HEK293 (cell line): Measurements from ENCODE around the gene ACADM.
"Not testable (repeated sequence)": the region's sequence is repeated elsewhere in the genome, so short reads cannot be mapped to it uniquely, and the experiment has no call there.

Source experiments
- CTCF ChIA-PET: fragments of 350-600 bp; formaldehyde crosslinking; extraction: SDS; loops from one replicate; lab custom pipeline; 2021; ENCODE audit warnings: antibody characterized with exemption; lab: Yijun Ruan, JAX
- POLR2A ChIA-PET: fragments of 300-600 bp; formaldehyde crosslinking; extraction: SDS; loops from one replicate; lab custom pipeline; 2020; ENCODE audit warnings: antibody characterized with exemption, inconsistent platforms; lab: Yijun Ruan, JAX
- H3K27ac ChIP-seq: fragments of 200-500 bp; sonication (Bioruptor generic); 2 replicates; pipeline ENCODE4 v1.5.1; 2014; ENCODE audit warnings: low read depth, low read length, control low read depth, inconsistent platforms; ENCODE audit errors: extremely low read depth
- H3K36me3 ChIP-seq, 2 experiments: fragments of 200-500 bp in 1 of 2; sonication (Bioruptor generic) in 1 of 2; 1 replicate in 1 of 2; 2 replicates in 1 of 2; pipeline ENCODE4 v1.5.1; 2014 to 2017; ENCODE audit warnings: inconsistent platforms in 2 of 2, low read length in 2 of 2; ENCODE audit not compliant: control insufficient read depth in 2 of 2, insufficient read depth in 1 of 2
- H3K4me1 ChIP-seq: fragments of 200-500 bp; sonication (Bioruptor generic); 2 replicates; pipeline ENCODE4 v1.5.1; 2014; ENCODE audit warnings: mild to moderate bottlenecking, low read length, inconsistent platforms; ENCODE audit not compliant: control insufficient read depth, insufficient read depth
- H3K4me3 ChIP-seq: 2 replicates; pipeline ENCODE4 v1.5.1; 2011; ENCODE audit warnings: low read depth, mild to moderate bottlenecking, control low read depth, low read length, moderate library complexity
- H3K9me3 ChIP-seq: fragments of 200-500 bp; sonication (Bioruptor generic); 2 replicates; pipeline ENCODE4 v1.5.1; 2014; ENCODE audit warnings: low read depth, low read length, inconsistent platforms; ENCODE audit not compliant: control insufficient read depth, insufficient read depth
- EGR2 ChIP-seq: fragments of 450-650 bp; formaldehyde crosslinking; IDR thresholded peaks from 2 replicates; pipeline ENCODE4 v1.5.1; 2016; ENCODE audit warnings: low read depth, missing biosample characterization, missing genetic modification characterization
- KLF9 ChIP-seq: fragments of 450-650 bp; formaldehyde crosslinking; IDR thresholded peaks from 2 replicates; pipeline ENCODE4 v1.5.1; 2016; ENCODE audit warnings: missing biosample characterization, missing genetic modification characterization, low read depth
- ZBTB21 ChIP-seq: fragments of 450-650 bp; formaldehyde crosslinking; IDR thresholded peaks from 2 replicates; pipeline ENCODE4 v1.5.1; 2017; ENCODE audit warnings: missing biosample characterization, missing genetic modification characterization
- ZNF121 ChIP-seq: fragments of 450-650 bp; formaldehyde crosslinking; IDR thresholded peaks from 2 replicates; pipeline ENCODE4 v1.5.1; 2016; ENCODE audit warnings: missing biosample characterization, missing genetic modification characterization
- ZNF133 ChIP-seq: fragments of 450-650 bp; formaldehyde crosslinking; IDR thresholded peaks from 2 replicates; pipeline ENCODE4 v1.5.1; 2016; ENCODE audit warnings: missing biosample characterization, missing genetic modification characterization
- ZNF155 ChIP-seq: fragments of 450-650 bp; formaldehyde crosslinking; IDR thresholded peaks from 2 replicates; pipeline ENCODE4 v1.5.1; 2016; ENCODE audit warnings: missing biosample characterization, missing genetic modification characterization
- ZNF157 ChIP-seq: fragments of 450-650 bp; formaldehyde crosslinking; IDR thresholded peaks from 2 replicates; pipeline ENCODE4 v1.5.1; 2016; ENCODE audit warnings: missing biosample characterization, missing genetic modification characterization
- ZNF2 ChIP-seq: fragments of 450-650 bp; formaldehyde crosslinking; IDR thresholded peaks from 2 replicates; pipeline ENCODE4 v1.5.1; 2016; ENCODE audit warnings: missing biosample characterization, missing genetic modification characterization
- ZNF37A ChIP-seq: fragments of 450-650 bp; IDR thresholded peaks from 2 replicates; pipeline ENCODE4 v1.5.1; 2018; ENCODE audit warnings: missing biosample characterization, missing genetic modification characterization
- ZNF521 ChIP-seq: fragments of 450-650 bp; formaldehyde crosslinking; IDR thresholded peaks from 2 replicates; pipeline ENCODE4 v1.5.1; 2017; ENCODE audit warnings: missing biosample characterization, mild to moderate bottlenecking, missing genetic modification characterization
- ZNF596 ChIP-seq: fragments of 450-650 bp; IDR thresholded peaks from 2 replicates; pipeline ENCODE4 v1.5.0; 2018; ENCODE audit warnings: missing biosample characterization, mild to moderate bottlenecking, missing genetic modification characterization, moderate library complexity
- ZNF610 ChIP-seq: fragments of 450-650 bp; formaldehyde crosslinking; IDR thresholded peaks from 2 replicates; pipeline ENCODE4 v1.5.1; 2016; ENCODE audit warnings: missing biosample characterization, missing genetic modification characterization, borderline replicate concordance
- ZNF747 ChIP-seq: fragments of 450-650 bp; formaldehyde crosslinking; IDR thresholded peaks from 2 replicates; pipeline ENCODE4 v1.5.1; 2016; ENCODE audit warnings: missing biosample characterization, missing genetic modification characterization
- ZNF843 ChIP-seq: fragments of 450-650 bp; formaldehyde crosslinking; IDR thresholded peaks from 2 replicates; pipeline ENCODE4 v1.5.1; 2016; ENCODE audit warnings: missing biosample characterization, missing genetic modification characterization
- TF ChIP-seq, protein P1 (sequence below): fragments of 450-650 bp; formaldehyde crosslinking; IDR thresholded peaks from 2 replicates; pipeline ENCODE4 v1.5.1; 2016; ENCODE audit warnings: missing biosample characterization, missing genetic modification characterization
- TF ChIP-seq, protein P2 (sequence below): fragments of 450-650 bp; formaldehyde crosslinking; IDR thresholded peaks from 2 replicates; pipeline ENCODE4 v1.5.1; 2016; ENCODE audit warnings: missing biosample characterization, missing genetic modification characterization
- TF ChIP-seq, protein P3 (sequence below): fragments of 450-650 bp; formaldehyde crosslinking; IDR thresholded peaks from 2 replicates; pipeline ENCODE4 v1.5.1; 2016; ENCODE audit warnings: missing biosample characterization, missing genetic modification characterization

Gene ACADM

DNA sequence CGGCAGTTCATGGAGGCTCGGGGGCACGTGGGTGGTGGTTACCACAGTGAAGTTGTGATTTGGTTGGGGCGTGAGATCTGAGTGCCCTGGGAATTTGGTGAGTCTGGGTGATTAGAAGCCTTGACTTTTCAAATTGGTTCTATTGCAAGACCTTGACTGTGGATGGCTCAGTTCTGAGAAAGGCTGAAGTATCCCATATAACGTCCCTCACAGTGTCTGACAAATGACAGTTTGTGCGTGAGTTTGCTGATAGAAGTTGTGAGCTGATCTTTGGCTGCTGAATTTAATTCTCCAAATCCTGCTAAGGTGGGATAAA lies 72.7 kb downstream of the ACADM start:
- CTCF ChIA-PET = interaction anchor here (0.6 kb wide), 1 partner anchor 554 kb away, joined by 3 read pairs; no protein-coding TSS in a partner anchor
- no peak overlapping the region for H3K27ac ChIP-seq
- H3K4me1 ChIP-seq = no peaks in the 10 kb centered on the region
- POLR2A ChIA-PET = interaction anchor here (0.7 to 1.5 kb wide), 2 partner anchors 9 to 10 kb away, joined by 3 to 4 read pairs; no protein-coding TSS in a partner anchor
- TF ChIP-seq ZNF133 = no peak
- TF ChIP-seq, protein P1, sequence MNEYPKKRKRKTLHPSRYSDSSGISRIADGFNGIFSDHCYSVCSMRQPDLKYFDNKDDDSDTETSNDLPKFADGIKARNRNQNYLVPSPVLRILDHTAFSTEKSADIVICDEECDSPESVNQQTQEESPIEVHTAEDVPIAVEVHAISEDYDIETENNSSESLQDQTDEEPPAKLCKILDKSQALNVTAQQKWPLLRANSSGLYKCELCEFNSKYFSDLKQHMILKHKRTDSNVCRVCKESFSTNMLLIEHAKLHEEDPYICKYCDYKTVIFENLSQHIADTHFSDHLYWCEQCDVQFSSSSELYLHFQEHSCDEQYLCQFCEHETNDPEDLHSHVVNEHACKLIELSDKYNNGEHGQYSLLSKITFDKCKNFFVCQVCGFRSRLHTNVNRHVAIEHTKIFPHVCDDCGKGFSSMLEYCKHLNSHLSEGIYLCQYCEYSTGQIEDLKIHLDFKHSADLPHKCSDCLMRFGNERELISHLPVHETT = no peak
- TF ChIP-seq ZBTB21 = no peak
- no peak for TF ChIP-seq ZNF155 (tag by site-specific recombination)
- TF ChIP-seq, protein P2, sequence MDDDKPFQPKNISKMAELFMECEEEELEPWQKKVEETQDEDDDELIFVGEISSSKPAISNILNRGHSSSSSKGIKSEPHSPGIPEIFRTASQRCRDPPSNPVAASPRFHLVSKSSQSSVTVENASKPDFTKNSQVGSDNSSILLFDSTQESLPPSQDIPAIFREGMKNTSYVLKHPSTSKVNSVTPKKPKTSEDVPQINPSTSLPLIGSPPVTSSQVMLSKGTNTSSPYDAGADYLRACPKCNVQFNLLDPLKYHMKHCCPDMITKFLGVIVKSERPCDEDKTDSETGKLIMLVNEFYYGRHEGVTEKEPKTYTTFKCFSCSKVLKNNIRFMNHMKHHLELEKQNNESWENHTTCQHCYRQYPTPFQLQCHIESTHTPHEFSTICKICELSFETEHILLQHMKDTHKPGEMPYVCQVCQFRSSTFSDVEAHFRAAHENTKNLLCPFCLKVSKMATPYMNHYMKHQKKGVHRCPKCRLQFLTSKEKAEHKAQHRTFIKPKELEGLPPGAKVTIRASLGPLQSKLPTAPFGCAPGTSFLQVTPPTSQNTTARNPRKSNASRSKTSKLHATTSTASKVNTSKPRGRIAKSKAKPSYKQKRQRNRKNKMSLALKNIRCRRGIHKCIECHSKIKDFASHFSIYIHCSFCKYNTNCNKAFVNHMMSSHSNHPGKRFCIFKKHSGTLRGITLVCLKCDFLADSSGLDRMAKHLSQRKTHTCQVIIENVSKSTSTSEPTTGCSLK (tag by site-specific recombination) = no peak
- no peak for TF ChIP-seq ZNF610 (tag by site-specific recombination)
- TF ChIP-seq ZNF157 = no peak
- TF ChIP-seq ZNF596 = no peak
- TF ChIP-seq ZNF843 (tag by site-specific recombination) = no peak
- no peak for TF ChIP-seq KLF9 (tag by site-specific recombination)
- TF ChIP-seq ZNF747 (tag by site-specific recombination) = no peak
- no peak for TF ChIP-seq ZNF37A (tag by site-specific recombination)
- TF ChIP-seq ZNF521 (tag by site-specific recombination) = no peak
- H3K36me3 ChIP-seq = peaks cover 25 to 49% of the 10 kb centered on the region in 2 experiments
- no peaks in the 10 kb centered on the region for H3K9me3 ChIP-seq
- no peak overlapping the region for H3K4me3 ChIP-seq

DNA sequence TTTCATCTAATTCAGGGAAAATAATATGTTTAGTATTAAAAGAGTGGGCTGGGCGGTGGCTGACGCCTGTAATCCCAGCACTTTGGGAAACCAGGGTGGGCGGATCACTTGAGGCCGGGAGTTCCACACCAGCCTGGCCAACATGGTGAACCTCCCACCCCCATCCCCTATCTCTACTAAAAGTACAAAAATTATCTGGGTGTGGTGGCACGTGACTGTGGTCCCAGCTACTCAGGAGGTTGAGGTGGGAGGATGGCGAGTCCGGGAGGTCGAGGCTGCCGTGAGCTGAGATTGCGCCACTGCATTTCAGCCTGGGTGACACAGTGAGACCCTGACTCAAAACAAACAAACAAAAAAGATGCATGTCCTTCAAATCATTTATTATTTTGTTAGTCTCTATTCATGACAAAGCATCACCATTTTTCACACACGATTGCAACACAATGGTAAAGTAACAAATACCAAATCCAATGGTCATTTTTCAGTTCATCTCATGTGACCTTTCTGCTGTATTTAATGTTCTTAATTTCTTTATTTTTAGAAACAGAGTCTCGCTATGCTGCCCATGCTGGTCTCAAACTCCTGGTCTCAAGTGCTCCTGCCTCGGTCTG lies 73.2 kb downstream of the ACADM start:
- peaks cover 21 to 44% of the 10 kb centered on the region in 2 experiments for H3K36me3 ChIP-seq
- H3K4me1 ChIP-seq = no peaks in the 10 kb centered on the region
- H3K9me3 ChIP-seq = no peaks in the 10 kb centered on the region
- H3K4me3 ChIP-seq = no peak overlapping the region
- POLR2A ChIA-PET = interaction anchor here (1.5 kb wide), 1 partner anchor 10 kb away, joined by 4 read pairs; no protein-coding TSS in a partner anchor
- CTCF ChIA-PET = interaction anchor here (0.6 kb wide), 1 partner anchor 554 kb away, joined by 3 read pairs; no protein-coding TSS in a partner anchor
- TF ChIP-seq EGR2 (tag by site-specific recombination) (0 out of 2 replicates have a peak, but pooled peaks have one; percentile 12), ZNF2 (tag by site-specific recombination) (no peak)
- no peak overlapping the region for H3K27ac ChIP-seq

DNA sequence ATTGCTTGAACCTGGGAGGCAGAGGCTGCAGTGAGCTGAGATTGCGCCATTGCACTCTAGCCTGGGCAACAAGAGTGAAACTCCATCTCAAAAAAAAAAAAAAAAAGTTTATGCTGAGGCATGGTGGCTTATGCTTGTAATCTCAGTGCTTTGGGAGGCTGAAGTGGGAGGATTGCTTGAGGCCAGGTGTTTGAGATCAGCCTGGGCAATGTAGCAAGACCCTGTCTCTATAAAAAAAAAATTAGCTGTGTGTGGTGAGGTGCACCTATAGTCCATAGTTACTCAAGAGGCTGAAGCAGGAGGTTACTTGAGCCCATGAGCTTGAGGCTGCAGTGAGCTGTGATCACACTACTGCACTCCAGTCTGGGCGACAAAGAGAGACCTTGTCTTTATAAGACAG lies 77.0 kb downstream of the ACADM start:
- not testable (repeated sequence) for H3K4me3 ChIP-seq, H3K27ac ChIP-seq, H3K4me1 ChIP-seq
- TF ChIP-seq, protein P3, sequence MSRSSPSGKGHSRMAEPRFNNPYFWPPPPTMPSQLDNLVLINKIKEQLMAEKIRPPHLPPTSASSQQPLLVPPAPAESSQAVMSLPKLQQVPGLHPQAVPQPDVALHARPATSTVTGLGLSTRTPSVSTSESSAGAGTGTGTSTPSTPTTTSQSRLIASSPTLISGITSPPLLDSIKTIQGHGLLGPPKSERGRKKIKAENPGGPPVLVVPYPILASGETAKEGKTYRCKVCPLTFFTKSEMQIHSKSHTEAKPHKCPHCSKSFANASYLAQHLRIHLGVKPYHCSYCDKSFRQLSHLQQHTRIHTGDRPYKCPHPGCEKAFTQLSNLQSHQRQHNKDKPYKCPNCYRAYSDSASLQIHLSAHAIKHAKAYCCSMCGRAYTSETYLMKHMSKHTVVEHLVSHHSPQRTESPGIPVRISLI (tag by site-specific recombination) = peak; percentile 43; the same call in 1 of the 2 replicates
- peak; percentile 77 for TF ChIP-seq ZNF121
- TF ChIP-seq, all 188 proteins: peak for 2; not testable (repeated sequence) for 186
- H3K36me3 ChIP-seq, H3K9me3 ChIP-seq: not testable (repeated sequence)
- ChIA-PET POLR2A (interaction anchor here (0.6 to 1.5 kb wide), 3 partner anchors 12 to 169 kb away, joined by 3 to 5 read pairs (median 4); partner anchors contain the start of gene RABGGTB), CTCF (interaction anchor here (0.7 kb wide), 1 partner anchor 41 kb away, joined by 4 read pairs; no protein-coding TSS in a partner anchor)
